ENCODE measurements around the gene RELN.

RELN gene

GRCh38 chr7:104024632-104025031 is 35.2 kb upstream of the RELN start (continued):
- TF ChIP-seq, protein P1, sequence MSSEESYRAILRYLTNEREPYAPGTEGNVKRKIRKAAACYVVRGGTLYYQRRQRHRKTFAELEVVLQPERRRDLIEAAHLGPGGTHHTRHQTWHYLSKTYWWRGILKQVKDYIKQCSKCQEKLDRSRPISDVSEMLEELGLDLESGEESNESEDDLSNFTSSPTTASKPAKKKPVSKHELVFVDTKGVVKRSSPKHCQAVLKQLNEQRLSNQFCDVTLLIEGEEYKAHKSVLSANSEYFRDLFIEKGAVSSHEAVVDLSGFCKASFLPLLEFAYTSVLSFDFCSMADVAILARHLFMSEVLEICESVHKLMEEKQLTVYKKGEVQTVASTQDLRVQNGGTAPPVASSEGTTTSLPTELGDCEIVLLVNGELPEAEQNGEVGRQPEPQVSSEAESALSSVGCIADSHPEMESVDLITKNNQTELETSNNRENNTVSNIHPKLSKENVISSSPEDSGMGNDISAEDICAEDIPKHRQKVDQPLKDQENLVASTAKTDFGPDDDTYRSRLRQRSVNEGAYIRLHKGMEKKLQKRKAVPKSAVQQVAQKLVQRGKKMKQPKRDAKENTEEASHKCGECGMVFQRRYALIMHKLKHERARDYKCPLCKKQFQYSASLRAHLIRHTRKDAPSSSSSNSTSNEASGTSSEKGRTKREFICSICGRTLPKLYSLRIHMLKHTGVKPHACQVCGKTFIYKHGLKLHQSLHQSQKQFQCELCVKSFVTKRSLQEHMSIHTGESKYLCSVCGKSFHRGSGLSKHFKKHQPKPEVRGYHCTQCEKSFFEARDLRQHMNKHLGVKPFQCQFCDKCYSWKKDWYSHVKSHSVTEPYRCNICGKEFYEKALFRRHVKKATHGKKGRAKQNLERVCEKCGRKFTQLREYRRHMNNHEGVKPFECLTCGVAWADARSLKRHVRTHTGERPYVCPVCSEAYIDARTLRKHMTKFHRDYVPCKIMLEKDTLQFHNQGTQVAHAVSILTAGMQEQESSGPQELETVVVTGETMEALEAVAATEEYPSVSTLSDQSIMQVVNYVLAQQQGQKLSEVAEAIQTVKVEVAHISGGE (tag by site-specific recombination; conservative IDR thresholded peaks at IDR 0.05; ENCODE audit: low read depth): no peak
- TF ChIP-seq ZBTB48 (tag by site-specific recombination; IDR thresholded peaks at IDR 0.05) (no peak), YY2 (tag by site-specific recombination; IDR thresholded peaks at IDR 0.05) (no peak), ATF2 (tag by site-specific recombination; IDR thresholded peaks at IDR 0.05; ENCODE audit: low read depth) (no peak)

- H3K27ac ChIP-seq (ENCODE audit: extremely low read depth, low read depth, low read length): no peak overlapping the region
- no peak overlapping the region for H3K4me3 ChIP-seq (ENCODE audit: low read depth, low read length)
- CTCF ChIA-PET: no interaction called here
- TF ChIP-seq ZNF658 (tag by site-specific recombination; IDR thresholded peaks at IDR 0.05) (no peak), ZNF138 (tag by site-specific recombination; IDR thresholded peaks at IDR 0.05; ENCODE audit: borderline replicate concordance) (no peak)
- H3K9me3 ChIP-seq (ENCODE audit: control insufficient read depth, insufficient read depth, low read depth, low read length): no peaks in the 10 kb centered on the region
- no peaks in the 10 kb centered on the region for H3K36me3 ChIP-seq (ENCODE audit: control insufficient read depth in 2 of 2, insufficient read depth in 1 of 2, low read length in 2 of 2)
- H3K4me1 ChIP-seq (ENCODE audit: control insufficient read depth, insufficient read depth, low read length): no peaks in the 10 kb centered on the region
- POLR2A ChIA-PET: no interaction called here
These were observed 33.6 kb upstream of the RELN start for GRCh38 chr7:104023100-104023499.

- H3K4me3 ChIP-seq (ENCODE audit: low read depth, low read length): no peak overlapping the region
- H3K27ac ChIP-seq (ENCODE audit: extremely low read depth, low read depth, low read length): no peak overlapping the region
- H3K36me3 ChIP-seq (ENCODE audit: control insufficient read depth in 2 of 2, insufficient read depth in 1 of 2, low read length in 2 of 2): no peaks in the 10 kb centered on the region
- no peaks in the 10 kb centered on the region for H3K4me1 ChIP-seq (ENCODE audit: control insufficient read depth, insufficient read depth, low read length)
- POLR2A ChIA-PET: no interaction called here
- H3K9me3 ChIP-seq (ENCODE audit: control insufficient read depth, insufficient read depth, low read depth, low read length): no peaks in the 10 kb centered on the region
- TF ChIP-seq ATF2 (tag by site-specific recombination; IDR thresholded peaks at IDR 0.05; ENCODE audit: low read depth) (0 out of 2 replicates have a peak, but pooled peaks have one; percentile 28), ZNF223 (tag by site-specific recombination; IDR thresholded peaks at IDR 0.05) (no peak)
- CTCF ChIA-PET: no interaction called here
These were observed 29.0 kb upstream of the RELN start for GRCh38 chr7:104018425-104018824.

GRCh38 chr7:104017001-104017400 is 27.5 kb upstream of the RELN start:
- Histone ChIP-seq H3K4me3 (ENCODE audit: low read depth, low read length) (no peak overlapping the region), H3K27ac (ENCODE audit: extremely low read depth, low read depth, low read length) (no peak overlapping the region), H3K36me3 (ENCODE audit: control insufficient read depth in 2 of 2, insufficient read depth in 1 of 2, low read length in 2 of 2) (no peaks in the 10 kb centered on the region), H3K9me3 (ENCODE audit: control insufficient read depth, insufficient read depth, low read depth, low read length) (no peaks in the 10 kb centered on the region), H3K4me1 (ENCODE audit: control insufficient read depth, insufficient read depth, low read length) (no peaks in the 10 kb centered on the region)
- ChIA-PET POLR2A (no interaction called here), CTCF (no interaction called here)
- no peak for TF ChIP-seq ZNF558 (tag by site-specific recombination; IDR thresholded peaks at IDR 0.05)
- TF ChIP-seq ZNF843 (tag by site-specific recombination; IDR thresholded peaks at IDR 0.05): no peak
- TF ChIP-seq ZNF670 (tag by site-specific recombination; IDR thresholded peaks at IDR 0.05; ENCODE audit: low read depth): no peak
- TF ChIP-seq PATZ1 (tag by site-specific recombination; IDR thresholded peaks at IDR 0.05): no peak
- no peak for TF ChIP-seq REPIN1 (tag by site-specific recombination; IDR thresholded peaks at IDR 0.05; ENCODE audit: low read depth)
- TF ChIP-seq ZFP3 (tag by site-specific recombination; IDR thresholded peaks at IDR 0.05; ENCODE audit: low read depth): no peak
- no peak for TF ChIP-seq ZBTB17 (tag by site-specific recombination; IDR thresholded peaks at IDR 0.05)
- TF ChIP-seq ZBTB49 (tag by site-specific recombination; IDR thresholded peaks at IDR 0.05; ENCODE audit: low read depth): no peak
- TF ChIP-seq ZNF121 (tag by site-specific recombination; IDR thresholded peaks at IDR 0.05): no peak
- no peak for TF ChIP-seq ZNF521 (tag by site-specific recombination; IDR thresholded peaks at IDR 0.05)
- no peak for TF ChIP-seq BCL11B (tag by site-specific recombination; IDR thresholded peaks at IDR 0.05; ENCODE audit: low read depth)
- TF ChIP-seq ZNF146 (tag by site-specific recombination; IDR thresholded peaks at IDR 0.05): no peak
- TF ChIP-seq ZNF571 (tag by site-specific recombination; IDR thresholded peaks at IDR 0.05): no peak

Data from HEK293 (cell line).